ENCODE results near the gene HSD17B14. TPM values are rescaled to one million over a fixed set of nuclear protein-coding genes. Genes with fewer than 3 reads are reported as not detected.
A peak's percentile ranks its signal among the peaks of the same experiment; 100 is the strongest.

The HSD17B14 gene
- total RNA-seq, 1 donor from 2014 or later = 1.0 TPM

GRCh38 chr19:48784527-48784926, 51.8 kb downstream of the HSD17B14 start:
- no peak for TF ChIP-seq CTCF (IDR thresholded peaks at IDR 0.05; ENCODE audit: partially characterized antibody, unreplicated experiment)
- no peak for DNase-seq
- Mint-ChIP-seq H3K27me3 (ENCODE audit: unreplicated experiment) (peaks cover 4% of the 10 kb centered on the region), H3K27ac (ENCODE audit: unreplicated experiment) (no peak overlapping the region), H3K4me1 (ENCODE audit: low read depth, unreplicated experiment) (peaks cover 4% of the 10 kb centered on the region), H3K4me3 (ENCODE audit: unreplicated experiment) (no peak overlapping the region), H3K9me3 (ENCODE audit: unreplicated experiment) (no peaks in the 10 kb centered on the region), H3K36me3 (ENCODE audit: unreplicated experiment) (no peaks in the 10 kb centered on the region)

DNA sequence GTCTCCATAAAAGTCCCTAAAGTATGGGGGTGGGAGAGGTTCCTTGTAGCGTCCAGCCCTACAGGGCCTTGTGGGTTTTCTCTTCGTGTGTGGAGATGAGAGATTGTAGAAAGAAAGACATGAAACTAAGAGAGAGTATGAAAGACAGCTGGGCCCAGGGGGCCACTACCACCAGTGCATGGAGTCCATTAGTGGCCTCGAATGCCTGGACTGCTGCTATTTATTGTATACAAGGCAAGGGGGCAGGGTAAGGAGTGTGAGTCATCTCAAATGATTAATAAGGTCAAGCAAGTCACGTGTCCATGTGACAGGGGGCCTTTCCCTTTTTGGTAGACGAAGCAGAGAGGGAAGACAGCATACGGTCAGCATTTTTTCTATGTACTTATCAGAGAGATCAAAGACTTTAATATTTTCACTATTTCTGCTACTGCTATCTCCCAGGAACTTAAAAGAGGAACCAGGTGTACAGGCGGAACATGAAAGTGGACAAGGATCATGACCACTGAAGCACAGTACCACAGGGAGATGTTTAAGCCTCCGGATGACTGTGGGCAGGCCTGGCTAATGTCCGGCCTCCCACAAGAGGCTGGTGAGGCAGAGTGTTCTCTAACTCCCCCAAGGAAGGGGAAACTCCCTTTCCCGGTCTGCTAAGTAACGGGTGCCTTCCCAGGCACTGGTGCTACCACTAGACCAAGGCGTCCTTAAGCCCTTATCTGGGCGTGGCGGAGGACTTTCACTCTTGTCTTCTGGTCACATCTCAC, 55.5 kb downstream of the HSD17B14 start:
- Mint-ChIP-seq H3K36me3 (ENCODE audit: unreplicated experiment) (no peaks in the 10 kb centered on the region), H3K4me1 (ENCODE audit: low read depth, unreplicated experiment) (peaks cover 4% of the 10 kb centered on the region), H3K27ac (ENCODE audit: unreplicated experiment) (peak overlapping the region; percentile 46), H3K9me3 (ENCODE audit: unreplicated experiment) (no peaks in the 10 kb centered on the region), H3K27me3 (ENCODE audit: unreplicated experiment) (peaks cover 4% of the 10 kb centered on the region), H3K4me3 (ENCODE audit: unreplicated experiment) (peak overlapping the region; percentile 63)
- no peak for TF ChIP-seq CTCF (IDR thresholded peaks at IDR 0.05; ENCODE audit: partially characterized antibody, unreplicated experiment)
- no peak for DNase-seq

DNA sequence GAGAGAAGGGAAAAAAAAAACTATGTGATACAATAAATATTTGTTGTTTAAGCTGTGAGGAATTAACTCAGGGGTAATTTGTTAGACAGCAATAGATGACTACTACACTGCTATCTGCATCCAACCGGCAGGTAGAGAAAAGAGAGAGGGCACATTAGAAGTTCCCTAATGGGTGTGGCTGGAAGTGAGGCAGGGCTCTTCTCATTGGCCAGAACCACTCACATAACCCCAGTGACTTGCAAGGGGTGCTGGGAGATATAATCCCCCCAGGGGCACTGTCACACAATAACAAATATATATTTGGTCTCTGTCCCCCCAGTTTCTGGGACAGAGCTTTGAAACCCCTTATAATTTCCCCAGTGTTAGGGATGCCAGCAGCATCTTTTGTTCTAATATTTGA, 56.7 kb downstream of the HSD17B14 start:
- no peak for DNase-seq
- peaks cover 2% of the 10 kb centered on the region for H3K9me3 Mint-ChIP-seq (ENCODE audit: unreplicated experiment)
- no peak overlapping the region for H3K4me3 Mint-ChIP-seq (ENCODE audit: unreplicated experiment)
- no peaks in the 10 kb centered on the region for H3K36me3 Mint-ChIP-seq (ENCODE audit: unreplicated experiment)
- H3K4me1 Mint-ChIP-seq (ENCODE audit: low read depth, unreplicated experiment) = peaks cover 4% of the 10 kb centered on the region
- peaks cover 4% of the 10 kb centered on the region for H3K27me3 Mint-ChIP-seq (ENCODE audit: unreplicated experiment)
- H3K27ac Mint-ChIP-seq (ENCODE audit: unreplicated experiment) = no peak overlapping the region
- TF ChIP-seq CTCF (IDR thresholded peaks at IDR 0.05; ENCODE audit: partially characterized antibody, unreplicated experiment) = no peak

- peaks cover 4% of the 10 kb centered on the region for H3K4me1 Mint-ChIP-seq (ENCODE audit: low read depth, unreplicated experiment)
- no peak overlapping the region for H3K27ac Mint-ChIP-seq (ENCODE audit: unreplicated experiment)
- H3K9me3 Mint-ChIP-seq (ENCODE audit: unreplicated experiment) = peaks cover 2% of the 10 kb centered on the region
Measured at GRCh38 chr19:48777720-48778119, 58.6 kb downstream of the HSD17B14 start.

More at GRCh38 chr19:48777720-48778119, 58.6 kb downstream of the HSD17B14 start:
- no peak for TF ChIP-seq CTCF (IDR thresholded peaks at IDR 0.05; ENCODE audit: partially characterized antibody, unreplicated experiment)
- Mint-ChIP-seq H3K36me3 (ENCODE audit: unreplicated experiment) (no peaks in the 10 kb centered on the region), H3K4me3 (ENCODE audit: unreplicated experiment) (no peak overlapping the region), H3K27me3 (ENCODE audit: unreplicated experiment) (peaks cover 4% of the 10 kb centered on the region)
- DNase-seq = no peak

Measured in glutamatergic neuron (in vitro differentiated cells).